ENCODE data around the gene CNTNAP2. TPM values are rescaled to one million over a fixed set of nuclear protein-coding genes. Genes with fewer than 3 reads are reported as not detected.

Gene CNTNAP2
- total and polyA plus RNA-seq, 9 donors: 0.24 to 7.0 (median 1.5) TPM

GRCh38 chr7:146129997-146130396 lies 13.4 kb downstream of the CNTNAP2 start:
- no peak for DNase-seq
- Histone ChIP-seq H3K9me3 (no peaks in the 10 kb centered on the region), H3K4me1 (ENCODE audit: insufficient read depth) (no peaks in the 10 kb centered on the region), H3K4me3 (no peak overlapping the region), H3K27ac (no peak overlapping the region), H3K27me3 (no peaks in the 10 kb centered on the region), H3K36me3 (no peaks in the 10 kb centered on the region)
- intact Hi-C loops (cut with DNase I): no loop called here
- 94 to 96% (median 95%) methylated on average over 9 of the region's 9 CpGs for WGBS, 3 donors
- TF ChIP-seq POLR2A (IDR thresholded peaks at IDR 0.05) (no peak), EP300 (IDR thresholded peaks at IDR 0.05) (no peak), CTCF (IDR thresholded peaks at IDR 0.05) (no peak)

DNA sequence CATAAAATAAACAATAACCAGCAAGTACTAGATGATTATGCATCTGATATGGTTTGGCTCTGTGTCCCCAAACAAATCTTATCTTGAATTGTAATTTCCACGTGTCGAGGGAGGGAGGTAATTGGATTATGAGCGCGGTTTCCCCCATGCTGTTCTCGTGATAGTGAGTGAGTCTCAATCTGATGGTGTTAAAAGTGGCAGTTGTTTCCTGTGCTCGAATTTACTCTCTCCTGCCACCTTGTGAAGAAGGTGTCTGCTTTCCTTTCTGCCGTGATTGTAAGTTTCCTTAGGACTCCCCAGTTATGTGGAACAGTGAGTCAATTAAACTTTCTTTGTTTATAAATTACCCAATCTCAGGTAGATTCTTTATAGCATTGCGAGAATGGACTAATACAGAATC lies 15.1 kb downstream of the CNTNAP2 start:
- Histone ChIP-seq H3K27ac (no peak overlapping the region), H3K4me3 (no peak overlapping the region), H3K27me3 (no peaks in the 10 kb centered on the region), H3K9me3 (no peaks in the 10 kb centered on the region), H3K4me1 (ENCODE audit: insufficient read depth) (no peaks in the 10 kb centered on the region), H3K36me3 (no peaks in the 10 kb centered on the region)
- no peak for DNase-seq
- TF ChIP-seq POLR2A (IDR thresholded peaks at IDR 0.05): no peak
- no peak for TF ChIP-seq CTCF (IDR thresholded peaks at IDR 0.05)
- TF ChIP-seq EP300 (IDR thresholded peaks at IDR 0.05): no peak
- 78 to 85% (median 81%) methylated on average over 8 of the region's 8 CpGs for WGBS, 3 donors
- intact Hi-C loops (cut with DNase I): no loop called here

GRCh38 chr7:146136357-146136875 lies 19.8 kb downstream of the CNTNAP2 start:
- no peak for TF ChIP-seq CTCF (IDR thresholded peaks at IDR 0.05)
- TF ChIP-seq EP300 (IDR thresholded peaks at IDR 0.05): no peak
- no peak for TF ChIP-seq POLR2A (IDR thresholded peaks at IDR 0.05)
- Histone ChIP-seq H3K4me1 (ENCODE audit: insufficient read depth) (no peaks in the 10 kb centered on the region), H3K9me3 (no peaks in the 10 kb centered on the region), H3K4me3 (no peak overlapping the region), H3K27me3 (no peaks in the 10 kb centered on the region), H3K27ac (no peak overlapping the region), H3K36me3 (no peaks in the 10 kb centered on the region)
- intact Hi-C loops (cut with DNase I): no loop called here
- no peak for DNase-seq
- WGBS, 3 donors: 79 to 83% (median 81%) methylated on average over 11 of the region's 11 CpGs

GRCh38 chr7:146138926-146139325 lies 22.3 kb downstream of the CNTNAP2 start:
- WGBS, 3 donors: 71 to 80% (median 75%) methylated on average over 4 of the region's 4 CpGs
- intact Hi-C loops (cut with DNase I): no loop called here

More at GRCh38 chr7:146138926-146139325, 22.3 kb downstream of the CNTNAP2 start:
- H3K27me3 ChIP-seq: no peaks in the 10 kb centered on the region
- no peak for DNase-seq
- H3K9me3 ChIP-seq: no peaks in the 10 kb centered on the region
- H3K4me3 ChIP-seq: no peak overlapping the region
- no peak overlapping the region for H3K27ac ChIP-seq
- H3K4me1 ChIP-seq (ENCODE audit: insufficient read depth): no peaks in the 10 kb centered on the region
- TF ChIP-seq POLR2A (IDR thresholded peaks at IDR 0.05) (no peak), EP300 (IDR thresholded peaks at IDR 0.05) (no peak), CTCF (IDR thresholded peaks at IDR 0.05) (no peak)
- no peaks in the 10 kb centered on the region for H3K36me3 ChIP-seq
